Left lobe of liver (tissue), 2 donors: ENCODE measurements around the gene ANXA3. TPM values are rescaled to one million over a fixed set of nuclear protein-coding genes. Genes with fewer than 3 reads are reported as not detected.
A peak's percentile ranks its signal among the peaks of the same experiment; 100 is the strongest.
"Not testable (repeated sequence)": the region's sequence is repeated elsewhere in the genome, so short reads cannot be mapped to it uniquely, and the experiment has no call there.

Experiments
- ATAC-seq: fragments of 200-7000 bp; cut with Tn5 transposase; one replicate; pipeline ENCODE4 v1.9.1; 2020; ENCODE audit warnings: mild to moderate bottlenecking, moderate library complexity
- DNase-seq: peaks from one replicate; pipeline ENCODE4 v3.0.0-alpha.2; 2020; ENCODE audit warnings: low spot score
- total RNA-seq: library from RNA; stranded (reverse); gene quantifications from one replicate; pipeline ENCODE4 v1.2.1, GENCODE V29; 2021
- donor health status: DM: no; HTN: no; CAD: no; lungs with moderate emphysema.
- donor health status: DM: no; HTN: yes; CAD: no.

The ANXA3 gene
- total RNA-seq, 1 donor from 2014 or later, result 1.2 TPM

DNA sequence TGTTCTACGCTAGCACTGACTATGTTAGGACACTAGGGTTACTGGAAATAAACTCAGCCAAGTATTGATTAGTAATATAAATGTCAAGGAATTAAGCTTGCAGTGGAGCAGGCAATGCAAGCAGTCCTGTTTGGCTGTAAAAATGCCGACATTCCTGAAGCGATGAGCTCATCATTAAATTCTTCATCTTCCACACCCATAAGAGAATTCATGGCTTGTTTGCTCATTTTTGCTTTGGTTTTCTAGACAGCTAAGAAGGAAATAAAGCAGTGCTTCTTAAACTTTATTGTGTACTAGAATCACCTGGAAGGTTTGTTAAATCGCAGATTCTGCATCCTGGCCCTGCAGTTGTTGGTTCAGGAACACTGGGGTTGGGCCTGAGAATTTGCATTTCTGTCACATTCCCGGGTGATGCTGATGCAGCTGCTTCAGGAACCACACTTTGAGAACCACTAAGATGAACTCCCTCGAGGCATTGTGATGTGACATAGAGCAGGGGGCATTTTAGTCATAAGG lies 17.8 kb downstream of the ANXA3 start:
- ATAC-seq (no peak), DNase-seq (no peak)

DNA sequence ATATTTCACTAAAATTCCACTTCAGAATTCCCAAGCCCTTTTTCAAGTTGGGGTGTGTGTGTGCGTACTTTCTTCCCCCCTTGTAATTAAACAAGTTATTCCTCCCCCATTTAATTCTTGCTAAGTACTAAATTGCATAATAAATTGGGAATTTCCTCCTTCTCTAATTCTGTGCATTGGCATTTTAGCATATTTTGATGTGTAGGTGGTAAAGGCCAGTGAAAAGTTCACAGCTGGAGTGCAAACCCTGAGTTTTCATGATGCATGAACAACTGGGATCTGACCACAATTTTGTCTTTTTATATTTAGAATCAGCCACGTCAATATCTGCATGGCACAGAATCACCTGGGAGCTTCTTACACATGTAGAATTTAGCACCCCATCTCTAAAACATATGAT lies 18.5 kb downstream of the ANXA3 start:
- DNase-seq (no peak), ATAC-seq (no peak)

DNA sequence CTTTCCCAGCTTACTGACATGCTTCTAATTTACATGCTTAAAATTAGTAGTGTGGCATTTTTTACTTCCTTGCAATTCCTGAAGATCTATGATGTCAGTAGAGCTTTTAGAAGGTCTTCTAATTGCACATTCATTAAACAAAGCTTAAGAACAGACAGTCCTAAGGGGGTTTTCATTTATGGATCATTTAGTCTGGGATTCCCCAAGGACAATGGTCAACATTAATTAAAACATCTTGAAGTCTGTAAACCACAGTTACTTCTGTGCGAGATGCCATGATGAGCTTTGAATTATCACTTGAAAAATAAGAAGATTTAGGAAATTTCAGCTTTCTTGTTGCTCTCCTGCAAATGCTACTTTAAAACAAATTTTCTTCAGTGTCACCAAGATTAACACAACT lies 20.2 kb downstream of the ANXA3 start:
- ATAC-seq (no peak), DNase-seq (no peak)

DNA sequence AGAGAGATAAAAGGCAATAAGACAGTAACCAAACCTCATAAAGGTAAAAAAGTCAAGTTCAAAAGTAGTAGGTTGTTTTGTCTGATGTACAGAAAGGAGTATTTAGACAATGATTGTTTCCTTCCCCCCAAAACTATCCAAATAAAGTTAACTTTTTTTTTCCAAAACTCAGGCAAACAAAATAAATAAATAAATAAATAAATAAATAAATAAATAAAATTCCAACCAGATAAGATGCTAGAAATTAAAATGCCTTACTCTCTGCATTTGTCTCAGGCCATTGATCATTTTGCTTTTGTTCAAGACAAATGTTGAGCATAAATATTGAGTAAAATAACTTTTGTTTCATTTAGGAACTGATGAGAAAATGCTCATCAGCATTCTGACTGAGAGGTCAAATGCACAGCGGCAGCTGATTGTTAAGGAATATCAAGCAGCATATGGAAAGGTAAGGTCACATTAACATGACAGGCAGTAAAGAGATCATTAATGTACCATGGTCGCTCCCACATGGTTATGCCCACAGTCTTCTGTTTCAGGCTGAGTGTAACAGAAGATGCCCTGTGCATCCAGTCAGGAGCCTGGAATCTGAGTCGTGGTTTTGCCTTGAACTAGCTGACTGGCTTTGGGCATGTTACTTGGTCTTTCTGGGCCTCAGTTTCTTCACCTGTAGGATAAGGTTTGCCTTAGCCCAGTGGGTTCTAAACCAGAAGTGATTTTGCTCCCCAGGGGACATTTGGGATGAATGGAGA lies 27.3 kb downstream of the ANXA3 start:
- no peak for DNase-seq
- no peak for ATAC-seq

DNA sequence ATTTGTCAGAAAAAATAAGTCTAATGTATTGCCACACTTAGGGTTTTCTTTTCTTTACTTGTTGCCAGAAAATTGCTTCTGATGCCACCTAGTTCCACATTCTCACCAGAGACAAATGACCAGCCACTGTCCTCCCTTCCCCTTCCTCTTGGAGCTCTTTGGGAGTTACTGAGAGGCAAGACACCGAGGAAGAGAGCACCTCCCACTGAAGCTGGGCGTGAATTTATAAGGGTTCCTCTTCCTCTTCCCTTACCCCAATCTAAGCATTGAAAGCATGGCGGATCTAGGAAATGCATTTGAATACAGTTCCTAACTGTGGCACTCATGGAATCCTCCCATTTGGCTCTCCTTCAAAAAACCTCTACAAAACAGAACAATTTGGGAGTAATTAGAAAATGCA lies 30.0 kb downstream of the ANXA3 start:
- DNase-seq (no peak), ATAC-seq (peak; percentile 49)

DNA sequence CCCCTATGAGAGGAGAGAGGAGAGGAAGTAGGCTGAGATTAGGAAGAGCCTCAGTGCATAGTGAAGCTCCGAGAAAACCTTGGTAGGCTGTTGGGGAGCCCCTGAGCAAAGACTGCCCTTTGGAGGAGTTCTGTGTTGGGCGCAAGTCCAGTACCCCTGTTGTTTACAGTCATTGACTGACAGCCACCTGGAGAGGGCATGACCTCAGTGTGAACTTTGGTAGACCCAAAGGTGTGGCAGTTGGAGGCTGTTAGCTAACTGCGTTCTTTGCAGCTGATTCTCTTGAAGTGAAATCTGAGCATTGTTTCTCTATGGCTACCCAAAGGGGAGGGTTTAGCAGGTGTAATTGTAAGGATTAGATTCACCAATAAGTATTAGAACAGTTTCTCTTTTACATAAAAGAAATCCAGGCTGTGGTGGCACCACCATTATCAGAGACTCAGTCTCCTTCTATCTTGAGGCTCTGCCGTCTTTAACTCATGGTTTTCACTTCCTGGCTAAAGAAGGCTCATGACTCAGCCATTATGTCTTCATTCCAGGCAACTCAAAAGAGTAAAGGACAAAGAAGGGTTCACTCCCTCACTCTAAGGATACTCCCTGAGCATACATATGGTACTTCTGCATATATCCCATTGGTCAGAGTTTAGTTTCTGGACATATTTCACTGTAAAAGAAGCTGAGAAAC lies 33.4 kb downstream of the ANXA3 start:
- peak; percentile 64 for ATAC-seq
- no peak for DNase-seq

DNA sequence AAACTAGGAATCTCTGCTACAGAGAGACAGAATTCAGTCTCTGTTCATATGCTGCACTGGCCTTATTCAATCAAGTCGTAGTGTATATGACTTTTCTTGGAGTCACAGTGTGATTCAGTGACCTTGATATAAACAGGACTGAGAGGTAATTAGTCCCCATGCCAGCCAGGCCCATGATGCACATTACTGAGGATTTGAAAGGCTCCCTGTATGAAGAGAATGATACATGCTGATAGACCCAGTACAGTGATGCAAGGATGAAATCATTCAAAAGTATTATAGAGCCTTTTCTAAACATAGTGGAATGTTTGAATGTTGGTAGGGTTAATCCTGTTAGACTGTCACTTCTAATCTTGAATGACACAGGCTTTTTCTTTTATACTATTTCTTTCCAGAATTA lies 34.1 kb downstream of the ANXA3 start:
- ATAC-seq (no peak), DNase-seq (no peak)

DNA sequence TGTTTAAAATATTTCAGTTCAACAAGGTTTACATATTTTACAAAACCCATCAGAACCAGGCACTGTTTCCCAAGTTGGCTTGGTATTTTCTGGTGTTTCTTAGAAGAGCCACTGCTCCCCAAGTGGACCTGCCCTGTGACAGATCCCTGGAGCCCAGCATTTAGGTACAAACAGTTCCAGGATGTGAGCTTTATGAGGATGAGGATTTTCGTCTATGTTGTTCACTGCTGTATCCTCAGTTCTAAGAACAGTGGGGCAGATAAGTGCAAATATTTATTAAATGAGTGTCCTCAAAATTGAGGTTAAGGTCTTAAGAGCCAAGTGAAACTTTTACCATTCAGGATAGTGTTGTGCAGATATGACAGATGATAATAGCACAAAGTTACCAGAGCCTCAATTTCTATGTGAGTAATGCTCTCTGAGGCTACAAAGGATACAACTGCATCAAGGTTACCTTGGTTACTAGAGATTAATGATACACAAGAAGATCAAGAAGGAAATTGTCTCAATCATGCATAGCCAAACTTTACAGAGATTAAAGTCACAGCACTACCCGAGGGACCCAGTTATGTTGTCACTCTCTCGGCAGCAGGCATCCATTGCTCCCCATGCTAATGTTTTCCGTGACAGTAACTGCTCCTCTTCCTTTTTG lies 37.5 kb downstream of the ANXA3 start:
- DNase-seq (no peak), ATAC-seq (no peak)

DNA sequence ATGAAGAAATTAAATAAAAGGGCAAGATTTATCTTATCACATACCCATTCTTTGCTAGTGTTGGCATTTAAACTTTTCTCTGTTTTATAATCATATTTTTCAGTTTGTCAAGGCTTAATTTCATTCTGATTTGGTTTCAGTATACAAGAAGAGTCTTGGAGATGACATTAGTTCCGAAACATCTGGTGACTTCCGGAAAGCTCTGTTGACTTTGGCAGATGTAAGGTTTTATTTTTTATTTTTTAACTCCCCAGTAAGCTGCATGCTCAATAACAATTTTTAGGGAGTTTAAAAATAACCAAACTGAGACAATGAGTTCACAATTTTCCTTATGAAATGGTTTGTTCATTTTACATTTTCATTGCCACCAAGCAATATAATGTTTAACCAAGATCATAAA lies 39.8 kb downstream of the ANXA3 start:
- ATAC-seq, result no peak
- no peak for DNase-seq

DNA sequence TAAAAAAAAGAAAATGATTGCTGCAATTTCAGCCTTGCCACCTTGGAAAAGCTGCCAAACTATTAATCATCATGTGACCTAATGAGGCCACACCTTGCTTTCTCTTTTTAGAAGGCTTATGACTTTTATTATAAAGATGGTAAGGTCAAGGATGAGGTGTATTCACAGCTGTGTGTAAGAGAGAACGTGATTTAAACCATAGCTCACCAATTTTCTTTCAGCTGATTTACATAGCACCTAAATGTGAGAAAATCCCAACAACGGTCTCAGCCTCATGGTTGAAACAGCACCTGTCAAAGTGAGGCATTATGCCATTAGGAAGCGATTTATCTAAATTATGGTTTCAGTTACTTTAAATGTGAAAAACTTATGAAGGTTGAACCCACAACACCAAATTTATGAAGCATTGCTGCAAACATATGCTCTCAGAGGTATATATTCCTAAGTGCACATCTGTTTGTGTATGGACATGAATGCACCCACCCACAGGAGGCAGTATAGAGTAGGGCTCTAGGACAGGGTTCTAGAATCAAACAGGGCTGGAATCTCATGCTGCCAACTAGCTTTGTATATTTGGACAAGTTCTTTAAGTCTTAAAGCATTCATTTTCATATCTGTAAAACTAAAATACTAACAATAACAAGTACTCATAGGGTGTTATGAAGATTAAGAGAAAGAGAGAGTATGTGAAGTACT lies 40.7 kb downstream of the ANXA3 start:
- no peak for DNase-seq
- no peak for ATAC-seq

DNA sequence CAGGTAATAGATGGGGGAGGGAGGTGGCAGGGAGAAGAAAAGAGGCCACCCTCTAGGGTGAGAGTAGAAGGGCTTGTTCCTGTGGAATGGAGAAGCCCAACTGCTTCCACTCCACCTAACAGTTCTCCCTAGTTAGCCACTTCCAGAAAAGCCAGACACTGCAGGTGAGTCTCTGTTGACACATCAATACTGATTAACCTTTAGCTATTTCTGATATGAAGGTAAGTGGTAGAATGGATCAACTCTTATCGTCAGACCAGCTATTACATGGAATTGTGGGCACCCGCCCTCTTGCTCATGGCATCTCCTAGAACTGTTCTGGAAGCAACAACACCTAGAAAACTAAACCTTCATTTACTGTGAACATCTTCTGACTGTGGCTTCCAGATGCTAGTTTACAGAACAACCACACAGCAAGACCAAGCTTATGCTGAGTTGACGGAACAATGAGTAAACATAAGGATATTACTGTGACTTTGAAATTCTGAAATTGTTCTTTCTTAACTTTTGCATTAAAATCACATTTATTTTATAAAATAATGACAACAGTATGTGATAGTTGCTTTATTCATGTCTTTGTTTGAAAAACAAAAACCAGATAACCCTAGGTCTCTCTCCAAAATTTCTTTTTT lies 44.7 kb downstream of the ANXA3 start:
- no peak for DNase-seq
- no peak for ATAC-seq

DNA sequence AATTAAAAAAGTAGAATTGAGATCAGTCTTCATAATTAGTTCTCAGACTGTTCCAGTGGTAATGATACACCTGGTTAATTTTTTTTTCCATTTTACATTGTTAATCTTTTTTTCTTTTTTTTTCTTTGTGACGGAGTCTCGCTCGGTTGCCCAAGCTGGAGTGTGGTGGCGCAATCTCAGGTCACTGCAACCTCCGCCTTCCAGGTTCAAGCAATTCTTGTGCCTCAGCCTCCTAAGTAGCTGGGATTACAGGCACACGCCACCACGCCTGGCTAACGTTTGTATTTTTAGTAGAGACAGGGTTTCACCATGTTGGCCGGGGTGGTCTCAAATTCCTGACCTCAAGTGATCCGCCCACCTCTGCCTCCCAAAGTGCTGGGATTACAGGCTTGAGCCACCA lies 46.9 kb downstream of the ANXA3 start:
- not testable (repeated sequence) for DNase-seq, ATAC-seq

DNA sequence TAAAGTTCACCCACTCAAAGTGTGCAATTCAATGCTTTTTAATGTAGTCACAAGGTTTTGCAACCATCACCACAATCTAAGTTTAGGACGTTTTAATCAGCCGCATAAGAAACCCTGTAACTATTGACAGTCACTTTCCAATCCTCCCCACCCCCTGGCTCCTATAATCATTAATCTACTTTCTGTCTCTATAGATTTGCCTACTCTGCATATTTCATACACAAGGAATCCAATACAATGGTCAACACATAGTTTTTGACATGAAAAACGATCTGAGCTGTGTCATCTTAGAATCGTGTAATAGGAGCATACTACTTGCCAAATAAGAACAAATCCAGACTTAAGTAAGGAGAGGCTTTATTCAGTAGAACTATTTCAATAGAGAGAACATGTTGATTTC lies 47.6 kb downstream of the ANXA3 start:
- DNase-seq, result no peak

DNA sequence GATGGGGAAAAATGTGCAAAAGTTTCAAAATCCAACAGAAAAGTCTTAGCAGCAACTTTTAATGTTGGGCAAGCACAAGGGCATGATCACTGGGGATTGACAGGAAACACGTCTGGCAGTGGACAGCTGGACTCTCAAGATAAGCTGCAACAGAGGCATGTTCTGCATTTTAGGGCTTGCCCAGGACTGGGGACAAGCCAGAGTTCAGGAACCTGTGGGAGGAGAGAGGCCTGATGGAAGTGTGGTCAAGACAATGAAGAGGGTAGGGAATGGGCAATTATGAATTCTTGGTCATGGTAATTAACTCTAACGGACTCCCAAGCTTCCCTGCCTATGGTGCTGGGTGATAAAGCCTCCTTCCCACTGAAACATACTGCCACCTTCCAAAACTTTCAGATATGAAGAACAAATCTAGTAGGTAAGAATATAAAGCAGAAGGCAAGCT lies 48.4 kb downstream of the ANXA3 start:
- DNase-seq, result no peak

More for the DNA sequence above, 47.6 kb downstream of the ANXA3 start:
- ATAC-seq, result no peak

DNA sequence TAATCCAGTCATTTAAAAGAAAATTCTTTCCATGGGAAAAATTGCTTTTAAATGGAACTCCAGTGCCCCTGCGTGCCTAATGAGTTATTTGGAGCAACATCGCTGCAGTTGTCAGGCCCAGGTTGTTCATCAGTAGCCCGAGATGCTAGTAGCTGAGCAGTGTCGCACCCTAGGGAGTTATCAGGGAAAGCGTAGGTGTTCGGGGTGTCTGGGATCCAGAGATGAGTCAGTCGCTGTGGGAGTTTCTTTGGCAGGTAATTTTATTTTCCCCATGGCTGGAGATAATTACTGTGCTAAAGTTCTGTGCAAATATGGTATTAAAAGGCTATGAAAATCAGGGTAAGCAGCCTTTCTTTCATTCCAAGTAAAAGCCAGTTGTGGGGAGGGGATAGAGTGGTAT lies 49.4 kb downstream of the ANXA3 start:
- no peak for DNase-seq
- ATAC-seq, result no peak

More for the DNA sequence above, 48.4 kb downstream of the ANXA3 start:
- no peak for ATAC-seq

DNA sequence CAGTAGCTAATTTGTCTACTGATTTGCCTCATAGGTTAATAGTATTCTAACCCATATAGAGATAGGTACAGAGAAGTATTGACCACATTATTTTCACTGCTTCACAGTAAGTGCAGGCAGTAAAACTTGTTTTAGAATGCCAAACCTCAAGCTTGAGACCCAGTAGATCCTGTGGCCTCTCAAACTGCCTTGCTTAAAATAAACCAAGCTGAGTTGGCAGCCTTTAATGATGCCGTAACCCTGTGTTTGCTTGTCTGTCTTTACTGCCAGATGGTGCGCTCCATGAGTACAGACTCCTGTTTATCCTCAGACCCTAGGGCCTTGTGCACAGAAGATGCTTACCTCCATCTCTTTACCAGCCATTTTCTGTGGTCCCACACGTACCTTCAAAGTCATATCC lies 50.8 kb downstream of the ANXA3 start:
- no peak for ATAC-seq
- no peak for DNase-seq

DNA sequence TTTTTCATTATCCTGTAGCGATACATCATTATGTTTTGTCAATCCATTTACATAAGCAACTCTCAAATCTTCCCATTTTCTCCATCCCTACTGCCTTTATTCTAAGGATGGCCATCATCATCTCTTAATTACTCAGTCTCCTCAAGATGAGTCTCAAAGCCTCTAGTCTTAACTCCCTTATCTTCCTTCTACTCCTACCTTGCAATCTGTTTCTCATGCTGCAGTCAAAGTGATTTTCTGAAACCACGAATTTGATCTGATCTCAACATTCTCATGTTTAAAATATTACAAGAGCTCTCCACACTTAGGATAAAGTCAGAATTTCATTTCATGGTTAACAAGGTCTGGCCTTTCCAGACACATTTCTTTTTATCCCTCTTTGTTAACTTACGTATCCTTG lies 51.8 kb downstream of the ANXA3 start:
- no peak for ATAC-seq
- DNase-seq, result no peak

DNA sequence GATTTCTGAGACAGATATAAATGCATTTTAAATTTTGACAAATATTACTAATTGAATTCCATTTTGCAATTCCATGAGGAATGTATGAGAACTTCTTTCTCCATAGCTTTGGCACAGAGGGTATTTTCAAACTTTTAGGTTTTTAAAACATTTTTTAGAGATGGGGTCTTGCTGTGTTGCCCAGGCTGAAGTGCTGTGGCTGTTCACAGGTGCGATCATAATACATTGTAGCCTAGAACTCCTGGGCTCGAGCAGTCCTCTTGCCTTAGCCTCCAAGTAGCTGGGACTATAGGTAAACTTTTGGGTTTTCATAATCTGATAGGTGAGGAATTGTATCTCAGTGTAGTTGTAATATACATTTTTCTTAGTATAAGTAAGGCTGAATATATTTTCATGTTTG lies 53.4 kb downstream of the ANXA3 start:
- DNase-seq (no peak), ATAC-seq (no peak)

DNA sequence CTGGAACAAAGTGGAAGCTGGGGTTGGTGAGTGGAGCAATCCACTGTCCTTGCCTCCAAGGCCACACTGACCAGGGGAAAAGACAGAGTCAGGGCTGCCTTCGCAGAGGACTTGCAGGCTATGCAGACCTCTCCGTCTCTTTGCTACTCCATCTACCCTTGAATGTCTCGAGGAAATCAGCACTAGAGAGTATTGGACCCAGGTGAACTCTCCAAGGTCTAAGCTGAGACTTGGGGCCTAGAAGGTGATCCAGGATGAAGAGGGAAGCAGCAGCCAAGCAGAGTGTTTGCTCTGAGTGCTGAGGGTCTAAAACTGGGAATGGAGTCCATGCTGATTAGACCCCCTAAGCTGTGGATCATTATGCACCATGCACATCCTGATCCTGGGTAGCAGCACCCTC lies 54.5 kb downstream of the ANXA3 start:
- ATAC-seq (no peak), DNase-seq (no peak)

DNA sequence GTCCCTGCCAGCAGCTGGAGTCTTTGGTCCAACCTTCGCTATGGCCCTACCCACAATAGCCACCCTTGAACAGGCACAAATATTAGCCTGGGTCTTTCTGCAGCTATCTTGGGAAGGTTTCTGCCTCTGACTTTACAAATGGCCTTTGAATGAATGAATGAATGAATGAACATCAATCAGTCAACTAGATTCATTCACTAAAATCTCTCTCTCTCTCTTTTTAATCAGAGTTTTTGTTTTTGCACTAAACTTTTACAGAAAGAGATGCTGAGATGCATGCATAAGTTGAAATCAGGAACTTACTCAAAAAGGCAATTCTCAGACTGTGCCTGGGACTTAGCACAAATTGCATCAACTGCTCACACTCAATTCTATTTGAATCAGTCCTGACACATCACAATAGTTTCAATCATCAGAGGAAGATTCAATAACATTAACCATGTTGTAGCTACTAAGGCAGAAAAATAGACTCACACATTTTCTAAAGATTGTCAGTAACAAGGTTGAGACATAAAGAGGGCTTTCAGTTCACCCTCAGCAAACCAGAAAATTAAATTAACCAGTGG lies 55.0 kb downstream of the ANXA3 start:
- ATAC-seq (no peak), DNase-seq (no peak)
